Sigmoid colon (tissue), 7 donors: Measurements from ENCODE around the gene CHST2. TPM values are rescaled to one million over a fixed set of nuclear protein-coding genes. Genes with fewer than 3 reads are reported as not detected.

Source experiments
- DNase-seq: peaks from one replicate; pipeline ENCODE4 v3.0.0-alpha.2; 2019
- H3K27ac ChIP-seq, 4 donors: fragments of 200-600 bp; sonication (generic); one replicate each; pipeline ENCODE4 v1.5.1; 2016 to 2019; ENCODE audit warnings: mild to moderate bottlenecking in 1 of 4
- H3K27me3 ChIP-seq, 3 donors: fragments of 200-600 bp; sonication (generic); one replicate each; pipeline ENCODE4 v1.5.1; 2019; ENCODE audit warnings: mild to moderate bottlenecking in 1 of 3
- H3K36me3 ChIP-seq, 4 donors: fragments of 200-600 bp; sonication (generic); one replicate each; pipeline ENCODE4 v1.5.1; 2016 to 2019
- H3K4me1 ChIP-seq, 4 donors: fragments of 200-600 bp; sonication (generic); one replicate each; pipeline ENCODE4 v1.5.1; 2017 to 2019
- H3K4me3 ChIP-seq, 4 donors: fragments of 200-600 bp; sonication (generic); one replicate each; pipeline ENCODE4 v1.5.1; 2017 to 2019; ENCODE audit warnings: mild to moderate bottlenecking in 2 of 4, moderate library complexity in 1 of 4
- H3K9me3 ChIP-seq, 4 donors: fragments of 200-600 bp in 3 of 4; sonication (generic) in 3 of 4; one replicate each; pipeline versions ENCODE4 v1.5.1 to v1.6.1; 2013 to 2019
- EP300 ChIP-seq, 4 donors: sonication (generic); formaldehyde crosslinking; IDR thresholded peaks; one replicate each; pipeline ENCODE4 v1.6.1; 2017; ENCODE audit warnings: antibody characterized with exemption in 4 of 4
- POLR2A ChIP-seq, 2 donors: fragments of 450-650 bp; IDR thresholded peaks; one replicate each; pipeline ENCODE4 v1.6.1; 2016; ENCODE audit warnings: antibody characterized with exemption in 2 of 2, mild to moderate bottlenecking in 2 of 2, moderate library complexity in 2 of 2
- POLR2AphosphoS5 ChIP-seq, 4 donors: sonication (generic); formaldehyde crosslinking; IDR thresholded peaks; one replicate each; pipeline ENCODE4 v1.6.1; 2017; ENCODE audit warnings: antibody characterized with exemption in 4 of 4
- WGBS, 2 donors: extraction: QIAGEN DNeasy Blood & Tissue Kit; methylation state at CpG; one replicate each; pipeline ENCODE4 v1.1.7; 2013; 5-methylcytosine and 5-hydroxymethylcytosine counted together
- intact Hi-C: fragments of 100-400 bp; cut with DNase I; formaldehyde crosslinking; loops from one replicate; pipeline ENCODE4 v1.15.1; 2023
- polyA plus RNA-seq, 3 donors: library from polyadenylated mRNA; stranded (reverse); fragments of 200-250 nt; gene quantifications; one replicate each; pipeline ENCODE4 v1.2.3, GENCODE V29; 2013
- total RNA-seq, 4 donors: library from RNA; depleted of rRNA; stranded (reverse); fragments of >200 nt; gene quantifications; one replicate each; pipeline ENCODE4 v1.1.0, GENCODE V29; 2016
- TF ChIP-seq, protein P1 (sequence below), 4 experiments: fragments of 450-650 bp in 3 of 4; fragments of 200-600 bp in 1 of 4; IDR thresholded peaks; one replicate each; pipeline ENCODE4 v1.5.1; 2016 to 2019; ENCODE audit warnings: antibody characterized with exemption in 4 of 4, mild to moderate bottlenecking in 3 of 4, moderate library complexity in 2 of 4
- donor health status: healthy with polysubstance abuse.
- donor health status: Bipolar disorder and iron deficiency.
- donor health status: healthy.

The CHST2 gene
- total and polyA plus RNA-seq, 7 donors: 0.60 to 4.5 (median 3.1) TPM

DNA sequence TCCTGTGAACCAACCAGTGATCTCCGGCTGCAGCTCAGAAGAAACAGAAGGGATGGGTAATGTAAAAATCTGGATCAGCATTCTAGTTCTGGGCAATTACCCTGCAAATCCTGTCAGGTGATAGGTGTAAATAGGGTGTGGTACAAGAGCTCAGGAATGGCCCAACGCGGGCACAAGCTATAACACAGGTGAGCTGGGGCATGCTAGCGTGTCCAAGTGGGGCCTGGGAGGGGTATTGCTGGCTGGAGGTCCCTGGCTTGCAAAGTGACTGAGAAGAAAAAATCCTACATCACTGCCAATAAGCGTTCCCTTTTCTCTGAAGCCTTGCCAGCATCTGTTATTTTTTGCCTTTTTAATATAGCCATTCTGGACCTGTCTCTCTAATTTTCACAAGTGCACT, 9.7 kb upstream of the CHST2 start:
- intact Hi-C loops: no loop called here

GRCh38 chr3:143110371-143110770, 9.2 kb upstream of the CHST2 start:
- no peak for DNase-seq
- 85 to 86% methylated on average over 5 of the region's 5 CpGs for whole genome bisulfite sequencing, 2 donors
- Histone ChIP-seq H3K4me3 (no peak overlapping the region), H3K27me3 (no peaks in the 10 kb centered on the region), H3K27ac (no peak overlapping the region), H3K9me3 (peaks cover 0 to 4% (median 2%) of the 10 kb centered on the region in 4 donors), H3K36me3 (no peaks in the 10 kb centered on the region), H3K4me1 (no peaks in the 10 kb centered on the region)
- intact Hi-C loops: no loop called here
- no peak for TF ChIP-seq POLR2A (IDR thresholded peaks at IDR 0.05)
- TF ChIP-seq, protein P1, sequence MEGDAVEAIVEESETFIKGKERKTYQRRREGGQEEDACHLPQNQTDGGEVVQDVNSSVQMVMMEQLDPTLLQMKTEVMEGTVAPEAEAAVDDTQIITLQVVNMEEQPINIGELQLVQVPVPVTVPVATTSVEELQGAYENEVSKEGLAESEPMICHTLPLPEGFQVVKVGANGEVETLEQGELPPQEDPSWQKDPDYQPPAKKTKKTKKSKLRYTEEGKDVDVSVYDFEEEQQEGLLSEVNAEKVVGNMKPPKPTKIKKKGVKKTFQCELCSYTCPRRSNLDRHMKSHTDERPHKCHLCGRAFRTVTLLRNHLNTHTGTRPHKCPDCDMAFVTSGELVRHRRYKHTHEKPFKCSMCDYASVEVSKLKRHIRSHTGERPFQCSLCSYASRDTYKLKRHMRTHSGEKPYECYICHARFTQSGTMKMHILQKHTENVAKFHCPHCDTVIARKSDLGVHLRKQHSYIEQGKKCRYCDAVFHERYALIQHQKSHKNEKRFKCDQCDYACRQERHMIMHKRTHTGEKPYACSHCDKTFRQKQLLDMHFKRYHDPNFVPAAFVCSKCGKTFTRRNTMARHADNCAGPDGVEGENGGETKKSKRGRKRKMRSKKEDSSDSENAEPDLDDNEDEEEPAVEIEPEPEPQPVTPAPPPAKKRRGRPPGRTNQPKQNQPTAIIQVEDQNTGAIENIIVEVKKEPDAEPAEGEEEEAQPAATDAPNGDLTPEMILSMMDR (IDR thresholded peaks at IDR 0.05): no peak
- TF ChIP-seq EP300 (IDR thresholded peaks at IDR 0.05): no peak
- no peak for TF ChIP-seq POLR2AphosphoS5 (IDR thresholded peaks at IDR 0.05)

More for the DNA sequence above, 9.7 kb upstream of the CHST2 start:
- no peak overlapping the region for H3K27ac ChIP-seq
- no peaks in the 10 kb centered on the region for H3K27me3 ChIP-seq
- no peak for DNase-seq
- peaks cover 0 to 9% (median 4%) of the 10 kb centered on the region in 4 donors for H3K9me3 ChIP-seq
- WGBS, 2 donors: 42 to 80% methylated on average over 5 of the region's 5 CpGs
- TF ChIP-seq EP300 (IDR thresholded peaks at IDR 0.05): no peak
- TF ChIP-seq POLR2AphosphoS5 (IDR thresholded peaks at IDR 0.05): no peak
- no peak for TF ChIP-seq POLR2A (IDR thresholded peaks at IDR 0.05)
- TF ChIP-seq, protein P1 (IDR thresholded peaks at IDR 0.05): no peak
- no peak overlapping the region for H3K4me3 ChIP-seq
- no peaks in the 10 kb centered on the region for H3K4me1 ChIP-seq
- no peaks in the 10 kb centered on the region for H3K36me3 ChIP-seq

GRCh38 chr3:143118630-143119008, 952 bp upstream of the CHST2 start:
- 47 to 48% methylated on average over 13 of the region's 13 CpGs for WGBS, 2 donors
- H3K4me1 ChIP-seq: peaks cover 0 to 26% (median 19%) of the 10 kb centered on the region in 4 donors
- TF ChIP-seq EP300 (IDR thresholded peaks at IDR 0.05) (no peak), POLR2AphosphoS5 (IDR thresholded peaks at IDR 0.05) (no peak), POLR2A (IDR thresholded peaks at IDR 0.05) (no peak)
- TF ChIP-seq, protein P1 (IDR thresholded peaks at IDR 0.05): no peak
- no peaks in the 10 kb centered on the region for H3K9me3 ChIP-seq
- H3K27me3 ChIP-seq: peaks cover 10 to 34% (median 25%) of the 10 kb centered on the region in 3 donors
- H3K36me3 ChIP-seq: no peaks in the 10 kb centered on the region
- H3K27ac ChIP-seq: peak overlapping the region in 3 of 4 donors; percentile 68 to 79 (median 70)
- intact Hi-C loops: no loop called here
- no peak for DNase-seq
- H3K4me3 ChIP-seq: peak overlapping the region in 3 of 4 donors; percentile 52 to 71 (median 67)

- WGBS, 2 donors: 0 to 1% methylated on average over 85 of the region's 85 CpGs
- peaks cover 0 to 26% (median 19%) of the 10 kb centered on the region in 4 donors for H3K4me1 ChIP-seq
- peak overlapping the region; percentile 52 to 71 (median 62) for H3K4me3 ChIP-seq
- peak overlapping the region; percentile 1 to 79 (median 69) for H3K27ac ChIP-seq
- TF ChIP-seq, protein P1 (IDR thresholded peaks at IDR 0.05): no peak
- no peak for TF ChIP-seq EP300 (IDR thresholded peaks at IDR 0.05)
- no peak for TF ChIP-seq POLR2AphosphoS5 (IDR thresholded peaks at IDR 0.05)
- TF ChIP-seq POLR2A (IDR thresholded peaks at IDR 0.05): no peak
- H3K9me3 ChIP-seq: no peaks in the 10 kb centered on the region
- H3K36me3 ChIP-seq: no peaks in the 10 kb centered on the region
- H3K27me3 ChIP-seq: peaks cover 10 to 34% (median 25%) of the 10 kb centered on the region in 3 donors
- no peak for DNase-seq
- intact Hi-C loops: no loop called here
Observed at GRCh38 chr3:143119974-143120715, 574 bp downstream of the CHST2 start.
